ENCODE measurements around the gene BLID. TPM values are rescaled to one million over a fixed set of nuclear protein-coding genes. Genes with fewer than 3 reads are reported as not detected.

BLID gene, protein sequence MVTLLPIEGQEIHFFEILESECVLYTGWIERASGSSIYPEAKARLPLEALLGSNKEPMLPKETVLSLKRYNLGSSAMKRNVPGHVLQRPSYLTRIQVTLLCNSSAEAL
- total RNA-seq (not detected), polyA plus RNA-seq (ENCODE audit: insufficient read depth, low read depth, low replicate concordance) (not detected)
- long read RNA-seq, donor 1: 0 reads
- long read RNA-seq, donor 2: 0 reads
- long read RNA-seq, donor 3: 0 reads
- long read RNA-seq, donor 4: 0 reads
- long read RNA-seq, donor 5: 0 reads
- long read RNA-seq, donor 6: 0 reads
- long read RNA-seq, donor 7: 0 reads
- long read RNA-seq, donor 8: 0 reads
- long read RNA-seq, donor 9: 0 reads
- long read RNA-seq, donor 10: 0 reads

DNA sequence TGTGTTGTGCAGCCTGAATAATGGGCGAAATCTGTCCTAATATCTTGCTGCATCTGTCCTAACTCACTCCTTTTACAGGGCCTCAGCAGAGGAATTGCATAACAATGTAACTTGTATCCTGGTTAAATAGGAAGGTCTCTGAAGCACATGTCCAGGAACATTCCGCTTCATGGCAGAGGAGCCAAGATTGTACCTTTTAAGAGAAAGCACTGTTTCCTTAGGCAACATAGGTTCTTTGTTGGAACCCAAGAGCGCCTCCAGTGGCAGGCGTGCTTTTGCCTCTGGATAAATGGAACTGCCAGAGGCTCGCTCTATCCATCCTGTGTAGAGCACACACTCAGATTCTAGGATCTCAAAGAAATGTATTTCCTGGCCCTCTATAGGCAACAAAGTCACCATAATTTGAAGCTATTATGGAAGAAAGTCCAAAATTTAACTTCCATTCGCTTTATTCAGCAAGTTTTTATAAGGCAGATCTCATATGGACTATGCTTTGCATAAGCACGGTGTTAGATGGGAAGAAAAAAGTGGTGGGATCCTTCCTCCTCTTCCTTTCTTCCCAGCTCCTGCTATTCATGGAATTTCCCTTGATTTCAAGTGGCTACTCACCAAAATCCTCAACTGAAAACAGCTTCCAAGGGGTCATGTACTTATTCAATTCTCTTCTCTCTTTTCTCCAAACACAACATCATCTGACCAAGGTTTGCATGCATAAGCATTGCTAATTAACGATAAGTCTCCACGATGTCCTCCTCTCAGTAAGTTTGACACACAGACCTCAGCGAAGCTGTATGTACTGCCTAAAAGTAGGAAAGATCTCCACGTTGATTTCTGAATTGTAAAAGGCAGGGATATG, at the start of gene BLID:
TSS of gene BLID (minus strand) at position 692 of the 856 bp plus-strand sequence. CDS start at position 399, 293 bp downstream.
- H3K27ac ChIP-seq (ENCODE audit: low read depth in 2 of 2, low read length in 2 of 2): no peak within 1 kb of the TSS
- intact Hi-C loops (cut with DNase I): no loop called here
- no peaks in the 10 kb centered on the region for H3K36me3 ChIP-seq (ENCODE audit: control insufficient read depth in 2 of 3, insufficient read depth in 3 of 3, low read length in 3 of 3)
- no peak within 1 kb of the TSS for H3K4me3 ChIP-seq (ENCODE audit: low read length in 3 of 3)
- TF ChIP-seq, protein P1, sequence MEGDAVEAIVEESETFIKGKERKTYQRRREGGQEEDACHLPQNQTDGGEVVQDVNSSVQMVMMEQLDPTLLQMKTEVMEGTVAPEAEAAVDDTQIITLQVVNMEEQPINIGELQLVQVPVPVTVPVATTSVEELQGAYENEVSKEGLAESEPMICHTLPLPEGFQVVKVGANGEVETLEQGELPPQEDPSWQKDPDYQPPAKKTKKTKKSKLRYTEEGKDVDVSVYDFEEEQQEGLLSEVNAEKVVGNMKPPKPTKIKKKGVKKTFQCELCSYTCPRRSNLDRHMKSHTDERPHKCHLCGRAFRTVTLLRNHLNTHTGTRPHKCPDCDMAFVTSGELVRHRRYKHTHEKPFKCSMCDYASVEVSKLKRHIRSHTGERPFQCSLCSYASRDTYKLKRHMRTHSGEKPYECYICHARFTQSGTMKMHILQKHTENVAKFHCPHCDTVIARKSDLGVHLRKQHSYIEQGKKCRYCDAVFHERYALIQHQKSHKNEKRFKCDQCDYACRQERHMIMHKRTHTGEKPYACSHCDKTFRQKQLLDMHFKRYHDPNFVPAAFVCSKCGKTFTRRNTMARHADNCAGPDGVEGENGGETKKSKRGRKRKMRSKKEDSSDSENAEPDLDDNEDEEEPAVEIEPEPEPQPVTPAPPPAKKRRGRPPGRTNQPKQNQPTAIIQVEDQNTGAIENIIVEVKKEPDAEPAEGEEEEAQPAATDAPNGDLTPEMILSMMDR (IDR thresholded peaks at IDR 0.05; ENCODE audit: borderline replicate concordance, extremely low read depth, insufficient read depth): no peak
- H3K27me3 ChIP-seq (ENCODE audit: control insufficient read depth, insufficient read depth, low read length): no peaks in the 10 kb centered on the region
- no peak within 1 kb of the TSS for H3K9ac ChIP-seq (ENCODE audit: low read length in 3 of 3)
- H3K4me1 ChIP-seq (ENCODE audit: control insufficient read depth in 2 of 3, insufficient read depth in 2 of 3, low read depth in 1 of 3, low read length in 3 of 3): no peaks in the 10 kb centered on the region
- no peaks in the 10 kb centered on the region for H3K9me3 ChIP-seq (ENCODE audit: control insufficient read depth in 2 of 3, insufficient read depth in 1 of 3, low read length in 3 of 3)
- DNase-seq: peak in 2 of 5 donors; percentile 15 to 47
- FAIRE-seq: no peak

DNA sequence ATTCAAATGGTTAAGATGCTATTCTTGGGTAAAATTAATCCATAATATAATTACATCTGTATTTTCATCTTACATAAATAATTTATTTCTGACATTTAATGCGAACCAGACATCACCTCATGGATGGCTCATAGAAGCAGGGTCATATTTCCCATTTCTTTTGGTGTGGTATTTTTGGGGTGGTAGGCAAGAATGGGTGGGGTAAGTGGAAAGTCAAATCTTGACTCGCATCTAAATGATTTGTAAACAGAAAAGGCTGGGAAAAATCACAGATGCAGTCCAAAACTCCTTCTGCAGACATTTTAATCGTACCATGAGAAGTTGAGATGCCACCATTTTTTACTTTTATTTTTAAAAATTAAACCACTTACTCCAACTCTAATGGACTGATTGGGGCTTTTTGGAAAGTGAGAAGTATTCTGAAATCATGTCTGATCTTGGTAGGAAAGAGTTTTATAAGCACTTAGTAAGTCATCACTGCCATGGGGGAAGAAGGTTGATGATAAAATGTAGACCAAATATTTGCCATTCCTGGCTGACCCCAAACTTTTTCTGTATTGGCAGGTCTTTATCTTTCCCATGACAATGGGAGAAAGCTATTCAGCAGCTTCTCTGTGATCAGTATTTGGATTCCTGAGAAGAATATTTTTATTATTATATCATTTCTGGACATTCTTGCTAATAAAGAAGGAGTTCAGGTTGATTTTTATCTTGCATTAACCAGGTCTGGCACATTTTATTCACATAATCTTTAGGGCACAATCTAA, 47.2 kb upstream of the BLID start:
- TF ChIP-seq, protein P1 (IDR thresholded peaks at IDR 0.05; ENCODE audit: borderline replicate concordance, extremely low read depth, insufficient read depth): no peak
- Histone ChIP-seq H3K9ac (ENCODE audit: low read length in 3 of 3) (no peak overlapping the region), H3K4me1 (ENCODE audit: control insufficient read depth in 2 of 3, insufficient read depth in 2 of 3, low read depth in 1 of 3, low read length in 3 of 3) (peaks cover 0 to under 1% (median 0%) of the 10 kb centered on the region in 3 donors), H3K36me3 (ENCODE audit: control insufficient read depth in 2 of 3, insufficient read depth in 3 of 3, low read length in 3 of 3) (no peaks in the 10 kb centered on the region), H3K9me3 (ENCODE audit: control insufficient read depth in 2 of 3, insufficient read depth in 1 of 3, low read length in 3 of 3) (no peaks in the 10 kb centered on the region), H3K4me3 (ENCODE audit: low read length in 3 of 3) (no peak overlapping the region), H3K27me3 (ENCODE audit: control insufficient read depth, insufficient read depth, low read length) (no peaks in the 10 kb centered on the region), H3K27ac (ENCODE audit: low read depth in 2 of 2, low read length in 2 of 2) (no peak overlapping the region)
- no peak for FAIRE-seq
- no peak for DNase-seq
- intact Hi-C loops (cut with DNase I): no loop called here

DNA sequence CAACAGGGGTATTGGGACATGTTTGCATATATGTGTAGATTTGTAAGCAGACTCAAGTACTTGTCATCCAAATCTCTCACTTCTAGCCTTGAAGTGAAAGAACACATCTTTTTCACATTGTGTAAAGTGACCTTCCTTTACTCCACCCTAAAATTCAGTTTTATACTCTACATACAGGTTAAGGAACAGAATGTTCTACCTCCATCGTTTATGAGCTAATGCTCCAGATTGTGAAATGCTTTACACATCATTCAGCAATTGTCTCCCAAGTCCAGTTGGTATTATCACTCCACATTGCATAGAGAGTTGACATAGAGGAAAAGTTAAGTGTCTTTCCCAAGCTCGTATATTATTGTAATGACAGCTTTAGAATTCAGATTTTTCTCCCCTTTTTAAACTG, 46.1 kb upstream of the BLID start:
- FAIRE-seq: no peak
- intact Hi-C loops (cut with DNase I): no loop called here

More for the DNA sequence above, 46.1 kb upstream of the BLID start:
- H3K27me3 ChIP-seq (ENCODE audit: control insufficient read depth, insufficient read depth, low read length): no peaks in the 10 kb centered on the region
- no peak overlapping the region for H3K27ac ChIP-seq (ENCODE audit: low read depth in 2 of 2, low read length in 2 of 2)
- no peak for DNase-seq
- TF ChIP-seq, protein P1 (IDR thresholded peaks at IDR 0.05; ENCODE audit: borderline replicate concordance, extremely low read depth, insufficient read depth): no peak
- H3K36me3 ChIP-seq (ENCODE audit: control insufficient read depth in 2 of 3, insufficient read depth in 3 of 3, low read length in 3 of 3): no peaks in the 10 kb centered on the region
- H3K9me3 ChIP-seq (ENCODE audit: control insufficient read depth in 2 of 3, insufficient read depth in 1 of 3, low read length in 3 of 3): no peaks in the 10 kb centered on the region
- H3K4me1 ChIP-seq (ENCODE audit: control insufficient read depth in 2 of 3, insufficient read depth in 2 of 3, low read depth in 1 of 3, low read length in 3 of 3): peaks cover 0 to 2% (median 0%) of the 10 kb centered on the region in 3 donors
- no peak overlapping the region for H3K4me3 ChIP-seq (ENCODE audit: low read length in 3 of 3)
- H3K9ac ChIP-seq (ENCODE audit: low read length in 3 of 3): no peak overlapping the region

Data from kidney (tissue), 22 donors.